GM12878 (cell line): ENCODE measurements around the gene ETS1. TPM values are rescaled to one million over a fixed set of nuclear protein-coding genes. Genes with fewer than 3 reads are reported as not detected.

Experiments used
- ATAC-seq: fragments of 200-7000 bp; cut with Tn5 transposase; 3 replicates; pipeline ENCODE4 v1.9.1; 2020; ENCODE audit warnings: mild to moderate bottlenecking, moderate library complexity
- BruUV-seq: library from RNA; stranded (reverse); fragments of 400-500 nt; replicated peaks from 2 replicates; lab custom pipeline; 2021; lab: Mats Ljungman, UMichigan
- CTCF ChIA-PET: fragments of 300-600 bp; sonication (Branson Sonifier 250); formaldehyde crosslinking; extraction: SDS; loops from one replicate; lab custom pipeline; 2021; ENCODE audit warnings: inconsistent platforms; lab: Yijun Ruan, JAX
- POLR2A ChIA-PET: fragments of 350-600 bp; formaldehyde crosslinking; extraction: SDS; loops from one replicate; lab custom pipeline; 2021; ENCODE audit warnings: inconsistent platforms; lab: Charles Lee
- RAD21 ChIA-PET: fragments of 300-600 bp; sonication (Branson Sonifier 250); formaldehyde crosslinking; loops from one replicate; lab custom pipeline; 2023; ENCODE audit warnings: antibody characterized with exemption; ENCODE audit not compliant: unreplicated experiment; lab: Charles Lee
- SMC1A ChIA-PET: fragments of 300-600 bp; sonication (Branson Sonifier 250); formaldehyde crosslinking; loops from one replicate; lab custom pipeline; 2023; ENCODE audit not compliant: unreplicated experiment, uncharacterized antibody; lab: Charles Lee
- DNase-seq: peaks from one replicate; pipeline ENCODE4 v3.0.0-alpha.2; 2011; ENCODE audit warnings: low read depth, low spot score
- FAIRE-seq: peaks from 3 replicates; lab custom pipeline; 2011; peaks lifted over from hg19 to GRCh38; lab: Jason Lieb, UNC
- H2AFZ ChIP-seq: 2 replicates; pipeline ENCODE4 v1.6.0; 2011; ENCODE audit warnings: low read depth, low read length, control low read depth; ENCODE audit not compliant: control insufficient read depth
- H3K27ac ChIP-seq: 2 replicates; pipeline ENCODE4 v1.5.1; 2011; ENCODE audit warnings: control low read depth; ENCODE audit not compliant: control insufficient read depth, insufficient read depth
- H3K27me3 ChIP-seq, 2 experiments: replicated peaks in 1 of 2; 2 replicates each; pipeline versions ENCODE4 v1.6.0 to v1.6.1; 2011; ENCODE audit warnings: low read length in 1 of 2; ENCODE audit not compliant: control insufficient read depth in 2 of 2, insufficient read depth in 2 of 2
- H3K36me3 ChIP-seq, 2 experiments: 2 replicates each; pipeline ENCODE4 v1.5.1; 2011; ENCODE audit warnings: low read length in 1 of 2; ENCODE audit not compliant: control insufficient read depth in 2 of 2, insufficient read depth in 2 of 2
- H3K4me1 ChIP-seq: 2 replicates; pipeline ENCODE4 v1.6.1; 2011; ENCODE audit warnings: mild to moderate bottlenecking, low read length, moderate library complexity, mixed read lengths; ENCODE audit not compliant: control insufficient read depth, insufficient read depth
- H3K4me2 ChIP-seq: 2 replicates; pipeline ENCODE4 v1.6.0; 2011; ENCODE audit warnings: control low read depth; ENCODE audit not compliant: control insufficient read depth, insufficient read depth
- H3K4me3 ChIP-seq: fragments of 200-600 bp; sonication (generic); 2 replicates; pipeline ENCODE4 v1.5.1; 2016
- H3K79me2 ChIP-seq: 2 replicates; pipeline ENCODE4 v1.6.0; 2011; ENCODE audit warnings: low read length; ENCODE audit not compliant: control insufficient read depth, insufficient read depth
- H3K9ac ChIP-seq: 2 replicates; pipeline ENCODE4 v1.8.0; 2011; ENCODE audit warnings: low read length, control low read depth, mixed read lengths; ENCODE audit not compliant: control insufficient read depth, insufficient read depth
- H3K9me3 ChIP-seq: replicated peaks from 3 replicates; pipeline ENCODE4 v1.5.1; 2011; ENCODE audit warnings: mild to moderate bottlenecking, low read length; ENCODE audit not compliant: control insufficient read depth, insufficient read depth
- H4K20me1 ChIP-seq: 2 replicates; pipeline ENCODE4 v1.6.0; 2011; ENCODE audit not compliant: control insufficient read depth, insufficient read depth
- BHLHE40 ChIP-seq, 2 experiments: fragments of 450-650 bp in 1 of 2; IDR thresholded peaks; 2 replicates each; pipeline ENCODE4 v1.6.1; 2011 to 2017; ENCODE audit warnings: low read depth in 2 of 2, borderline replicate concordance in 1 of 2, improper control_type of control experiment in 1 of 2, low read length in 1 of 2, mild to moderate bottlenecking in 1 of 2
- MEF2B ChIP-seq: fragments of 450-650 bp; IDR thresholded peaks from 2 replicates; pipeline ENCODE4 v1.6.1; 2018; ENCODE audit warnings: mild to moderate bottlenecking, moderate library complexity; ENCODE audit not compliant: partially characterized antibody, poor library complexity, severe bottlenecking
- NR2C1 ChIP-seq: fragments of 450-650 bp; IDR thresholded peaks from 2 replicates; pipeline ENCODE4 v1.6.1; 2017; ENCODE audit warnings: antibody characterized with exemption, mild to moderate bottlenecking, moderate library complexity
- PKNOX1 ChIP-seq: fragments of 450-650 bp; IDR thresholded peaks from 2 replicates; pipeline ENCODE4 v1.6.1; 2016; ENCODE audit warnings: mild to moderate bottlenecking
- SPI1 ChIP-seq: IDR thresholded peaks from 2 replicates; pipeline ENCODE4 v1.6.1; 2011; ENCODE audit warnings: low read depth, mild to moderate bottlenecking, low read length, moderate library complexity, borderline replicate concordance; ENCODE audit not compliant: insufficient read depth
- YY1 ChIP-seq: IDR thresholded peaks from 2 replicates; pipeline ENCODE4 v1.6.1; 2011; ENCODE audit warnings: low read depth, mild to moderate bottlenecking, low read length
- WGBS: methylation state at CpG from one replicate; pipeline ENCODE4 v1.1.6; 2016; ENCODE audit warnings: low lambda C conversion rate; ENCODE audit not compliant: insufficient replicate concordance, insufficient coverage; ENCODE audit errors: missing lambda C conversion rate; 5-methylcytosine and 5-hydroxymethylcytosine counted together
- in situ Hi-C: fragments of 300-500 bp; cut with MboI; formaldehyde crosslinking; loops from 9 replicates; pipeline ENCODE4 v1.14.3; 2018; ENCODE audit warnings: mixed read lengths
- intact Hi-C: fragments of 100-400 bp; cut with micrococcal nuclease; formaldehyde crosslinking; loops from one replicate; pipeline ENCODE4 v1.14.2; 2022; ENCODE audit not compliant: unreplicated experiment
- polyA plus RNA-seq, 11 experiments: library from polyadenylated mRNA; depleted of rRNA in 4 of 11; unstranded in 6 of 11; stranded (reverse) in 5 of 11; fragments of >200 nt; fragmentation: Nextera tagmentation in 4 of 11; fragmentation: Illumina TruSeq in 1 of 11; extraction: Ambion mirVana in 4 of 11; extraction: Trizol in 1 of 11; gene quantifications; 1 replicate in 1 of 11; 2 replicates in 10 of 11; pipeline versions ENCODE4 v1.2.1 to v1.2.3, GENCODE V29; 2011 to 2016; ENCODE audit warnings: inconsistent platforms in 2 of 11, missing spikeins in 2 of 11, low read depth in 1 of 11
- total RNA-seq, 4 experiments: library from RNA; depleted of rRNA in 3 of 4; stranded (reverse); fragments of >200 nt in 3 of 4; fragmentation: Illumina TruSeq in 1 of 4; extraction: Trizol in 1 of 4; gene quantifications; 2 replicates each; pipeline versions ENCODE4 v1.2.1 to v1.2.3, GENCODE V29; 2013 to 2021

The ETS1 gene
- total and polyA plus RNA-seq, 10 of the 15 experiments (the other 5 are each of a cell fraction or from before 2014, with no cell fraction given), result 12.5 to 112 (median 55.5) TPM

- POLR2A ChIA-PET, result interaction anchor here (1.0 to 7.3 kb wide), 7 partner anchors 8 to 130 kb away, joined by 3 to 83 read pairs (median 14); no protein-coding TSS in a partner anchor
- H3K9me3 ChIP-seq, result no peaks in the 10 kb centered on the region
- CTCF ChIA-PET, result interaction anchor here (1.0 to 17.7 kb wide), 14 partner anchors 20 to 455 kb away, joined by 3 to 444 read pairs (median 45); no protein-coding TSS in a partner anchor
- DNase-seq, result no peak
- H2AFZ ChIP-seq, result no peak overlapping the region
- SMC1A ChIA-PET, result interaction anchor here (1.0 to 18.3 kb wide), 23 partner anchors 17 to 469 kb away, joined by 3 to 596 read pairs (median 6); no protein-coding TSS in a partner anchor
- WGBS, result 87% methylated on average over 15 of the region's 16 CpGs
- no peak for FAIRE-seq
- no peaks in the 10 kb centered on the region for H4K20me1 ChIP-seq
- H3K27ac ChIP-seq, result no peak overlapping the region
- TF ChIP-seq MEF2B, result no peak
- no peak for TF ChIP-seq YY1
- no peak for TF ChIP-seq NR2C1
- H3K79me2 ChIP-seq, result no peaks in the 10 kb centered on the region; the same call in 1 of the 2 replicates
- H3K36me3 ChIP-seq, result no peaks in the 10 kb centered on the region
- H3K4me1 ChIP-seq, result peaks cover 65% of the 10 kb centered on the region
- no peaks in the 10 kb centered on the region for H3K27me3 ChIP-seq
- no peak overlapping the region for H3K4me2 ChIP-seq
- BruUV-seq, result no TSS peak
- H3K4me3 ChIP-seq, result no peak overlapping the region
- intact Hi-C loops, result no loop called here
- in situ Hi-C loops, result loop anchor here (5.0 to 25.0 kb wide), 2 partner anchors 210 to 335 kb away; no protein-coding TSS in a partner anchor
- no peak overlapping the region for H3K9ac ChIP-seq
- RAD21 ChIA-PET, result interaction anchor here (1.0 to 7.6 kb wide), 17 partner anchors 19 to 337 kb away, joined by 3 to 273 read pairs (median 27); no protein-coding TSS in a partner anchor
- no peak for ATAC-seq
Measured at GRCh38 chr11:128626913-128627665, 39.7 kb upstream of the ETS1 start.

- ChIA-PET SMC1A (interaction anchor here (0.9 to 18.3 kb wide), 22 partner anchors 16 to 342 kb away, joined by 3 to 596 read pairs (median 6); no protein-coding TSS in a partner anchor), POLR2A (interaction anchor here (0.9 to 7.3 kb wide), 4 partner anchors 15 to 212 kb away, joined by 3 to 83 read pairs (median 16); no protein-coding TSS in a partner anchor), RAD21 (interaction anchor here (0.7 to 7.7 kb wide), 12 partner anchors 13 to 336 kb away, joined by 3 to 87 read pairs (median 6); no protein-coding TSS in a partner anchor), CTCF (interaction anchor here (1.1 to 17.7 kb wide), 7 partner anchors 19 to 302 kb away, joined by 3 to 444 read pairs (median 8); no protein-coding TSS in a partner anchor)
- FAIRE-seq (no peak), ATAC-seq (no peak), DNase-seq (no peak)
- H3K9me3 ChIP-seq, result no peaks in the 10 kb centered on the region
- no peaks in the 10 kb centered on the region for H3K36me3 ChIP-seq
- H3K4me2 ChIP-seq, result peak overlapping the region; percentile 88
- BruUV-seq, result no TSS peak
- in situ Hi-C loops (loop anchor here (5.0 to 25.0 kb wide), 2 partner anchors 212 to 333 kb away; no protein-coding TSS in a partner anchor), intact Hi-C loops (no loop called here)
- H3K79me2 ChIP-seq, result no peaks in the 10 kb centered on the region; the same call in 1 of the 2 replicates
- peaks cover 64% of the 10 kb centered on the region for H3K4me1 ChIP-seq
- H3K4me3 ChIP-seq, result no peak overlapping the region
- TF ChIP-seq BHLHE40 (IDR thresholded peaks at IDR 0.05; ENCODE audit: borderline replicate concordance in 1 of 2, low read depth in 2 of 2, low read length in 1 of 2), result 0 out of 4 replicates have a peak, but pooled peaks of 1 of the 2 experiments have one; percentile 0
- no peak for TF ChIP-seq SPI1
- TF ChIP-seq PKNOX1, result 0 out of 2 replicates have a peak, but pooled peaks have one; percentile 32
- no peaks in the 10 kb centered on the region for H4K20me1 ChIP-seq
- H3K27me3 ChIP-seq, result no peaks in the 10 kb centered on the region
- H3K27ac ChIP-seq, result peak overlapping the region; percentile 86
- peak overlapping the region; percentile 83 for H2AFZ ChIP-seq
- H3K9ac ChIP-seq, result peak overlapping the region; percentile 61; the same call in 1 of the 2 replicates
- WGBS, result 42% methylated on average over 2 of the region's 2 CpGs
Measured at GRCh38 chr11:128625746-128626145, 38.4 kb upstream of the ETS1 start.
